K562 (cell line): ENCODE measurements around the gene PNPLA7. TPM values are rescaled to one million over a fixed set of nuclear protein-coding genes. Genes with fewer than 3 reads are reported as not detected.
A peak's percentile ranks its signal among the peaks of the same experiment; 100 is the strongest.

Experiments used
- ARID3A ChIP-seq: IDR thresholded peaks from 2 replicates; pipeline ENCODE4 v1.6.1; 2012; ENCODE audit warnings: low read depth, low read length, improper control_type of control experiment, borderline replicate concordance
- GMEB1 ChIP-seq: fragments of 250-450 bp; sonication (Bioruptor Pico); IDR thresholded peaks from 2 replicates; pipeline ENCODE4 v1.4.0; 2020; ENCODE audit warnings: mild to moderate bottlenecking
- SIN3B ChIP-seq: fragments of 450-650 bp; IDR thresholded peaks from 2 replicates; pipeline ENCODE4 v1.6.1; 2017; ENCODE audit warnings: low read depth, mild to moderate bottlenecking, moderate library complexity
- TEAD2 ChIP-seq: fragments of 450-650 bp; IDR thresholded peaks from 2 replicates; pipeline ENCODE4 v1.6.1; 2016; ENCODE audit warnings: missing genetic modification characterization, control low read depth, missing compliant biosample characterization
- ZNF12 ChIP-seq: sonication (generic); formaldehyde crosslinking; IDR thresholded peaks from 2 replicates; pipeline ENCODE4 v1.4.0; 2020; ENCODE audit warnings: mild to moderate bottlenecking, missing genetic modification reagents
- ZNF436 ChIP-seq: fragments of 250-450, 450-650 bp; sonication (Bioruptor Pico); formaldehyde crosslinking; IDR thresholded peaks from 2 replicates; pipeline ENCODE4 v1.7.0; 2020; ENCODE audit warnings: mild to moderate bottlenecking
- ZNF609 ChIP-seq: sonication (generic); formaldehyde crosslinking; IDR thresholded peaks from 2 replicates; pipeline ENCODE4 v1.8.1; 2023; ENCODE audit warnings: missing genetic modification reagents, mild to moderate bottlenecking, borderline replicate concordance
- polyA plus RNA-seq, 8 experiments: library from polyadenylated mRNA; depleted of rRNA in 4 of 8; stranded (reverse) in 5 of 8; unstranded in 3 of 8; fragments of >200 nt; fragmentation: Nextera tagmentation in 2 of 8; fragmentation: Illumina TruSeq in 1 of 8; extraction: Ambion mirVana in 2 of 8; extraction: Trizol in 1 of 8; gene quantifications; 2 replicates each; pipeline versions ENCODE4 v1.2.1 to v1.2.3, GENCODE V29; 2011 to 2014; ENCODE audit warnings: inconsistent platforms in 1 of 8, missing spikeins in 1 of 8
- total RNA-seq, 7 experiments: library from RNA; depleted of rRNA in 6 of 7; stranded (reverse); fragments of >200 nt in 6 of 7; fragmentation: Illumina TruSeq in 2 of 7; extraction: Trizol in 2 of 7; gene quantifications; 2 replicates each; pipeline versions ENCODE4 v1.2.1 to v1.2.3, GENCODE V29; 2011 to 2021; ENCODE audit warnings: low replicate concordance in 1 of 7
- TF ChIP-seq, protein P1 (sequence below), 3 experiments: fragments of 200-800 bp in 1 of 3; fragments of 250-450 bp in 1 of 3; fragments of 450-650 bp in 1 of 3; sonication (Bioruptor Pico) in 1 of 3; sonication (Bioruptor generic) in 1 of 3; formaldehyde crosslinking in 1 of 3; IDR thresholded peaks; 2 replicates each; pipeline versions ENCODE4 v1.6.1 to v1.8.0; 2016 to 2022; ENCODE audit warnings: mild to moderate bottlenecking in 2 of 3, missing genetic modification characterization in 2 of 3, missing compliant biosample characterization in 1 of 3, moderate library complexity in 1 of 3
- TF ChIP-seq, protein P2 (sequence below): IDR thresholded peaks from 2 replicates; pipeline ENCODE4 v1.6.1; 2016; ENCODE audit warnings: missing genetic modification characterization, missing compliant biosample characterization

PNPLA7 gene
- total and polyA plus RNA-seq, 9 of the 15 experiments (the other 6 are each of a cell fraction or from before 2014, with no cell fraction given), result 0.01 to 0.85 (median 0.19) TPM; not detected in 1

DNA sequence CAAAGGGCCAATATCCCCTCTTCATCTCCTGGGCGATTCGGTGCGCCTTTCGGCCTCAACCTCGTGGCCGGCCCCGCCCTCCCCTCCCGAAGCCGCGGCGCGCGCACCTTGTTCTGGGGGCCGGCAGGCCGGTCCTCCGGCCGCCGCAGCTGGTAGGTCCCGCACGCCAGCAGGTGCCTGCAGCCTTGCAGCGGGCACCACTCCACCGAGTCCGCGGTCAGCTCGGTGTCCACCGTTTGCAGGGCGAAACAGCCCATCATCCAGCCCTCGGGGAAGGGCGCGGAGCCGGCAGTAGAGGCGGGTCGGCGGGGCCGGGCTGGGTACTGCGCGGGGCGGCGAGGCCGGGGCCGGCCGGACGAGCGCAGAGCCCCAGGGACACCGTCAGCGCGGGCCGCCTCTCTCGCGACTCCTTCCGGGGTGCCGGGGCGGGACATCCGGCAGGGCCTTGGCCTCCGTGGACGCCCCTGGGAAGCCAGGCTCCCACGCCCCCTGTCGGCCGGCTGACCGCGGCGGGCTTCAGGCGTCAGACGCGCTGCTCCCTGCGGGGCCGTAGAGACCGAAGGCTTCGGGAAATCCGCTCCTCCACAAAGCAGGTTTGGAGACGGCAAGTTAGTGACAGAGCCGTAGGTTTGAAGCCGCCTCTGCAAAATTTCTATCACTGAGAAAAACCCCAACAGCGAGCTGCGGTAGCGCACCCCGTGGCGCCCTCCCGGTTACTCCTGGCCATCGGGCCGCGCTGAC lies 28.5 kb upstream of the PNPLA7 start, which contains the start of gene DPH7 (continued):
- TF ChIP-seq, protein P1, sequence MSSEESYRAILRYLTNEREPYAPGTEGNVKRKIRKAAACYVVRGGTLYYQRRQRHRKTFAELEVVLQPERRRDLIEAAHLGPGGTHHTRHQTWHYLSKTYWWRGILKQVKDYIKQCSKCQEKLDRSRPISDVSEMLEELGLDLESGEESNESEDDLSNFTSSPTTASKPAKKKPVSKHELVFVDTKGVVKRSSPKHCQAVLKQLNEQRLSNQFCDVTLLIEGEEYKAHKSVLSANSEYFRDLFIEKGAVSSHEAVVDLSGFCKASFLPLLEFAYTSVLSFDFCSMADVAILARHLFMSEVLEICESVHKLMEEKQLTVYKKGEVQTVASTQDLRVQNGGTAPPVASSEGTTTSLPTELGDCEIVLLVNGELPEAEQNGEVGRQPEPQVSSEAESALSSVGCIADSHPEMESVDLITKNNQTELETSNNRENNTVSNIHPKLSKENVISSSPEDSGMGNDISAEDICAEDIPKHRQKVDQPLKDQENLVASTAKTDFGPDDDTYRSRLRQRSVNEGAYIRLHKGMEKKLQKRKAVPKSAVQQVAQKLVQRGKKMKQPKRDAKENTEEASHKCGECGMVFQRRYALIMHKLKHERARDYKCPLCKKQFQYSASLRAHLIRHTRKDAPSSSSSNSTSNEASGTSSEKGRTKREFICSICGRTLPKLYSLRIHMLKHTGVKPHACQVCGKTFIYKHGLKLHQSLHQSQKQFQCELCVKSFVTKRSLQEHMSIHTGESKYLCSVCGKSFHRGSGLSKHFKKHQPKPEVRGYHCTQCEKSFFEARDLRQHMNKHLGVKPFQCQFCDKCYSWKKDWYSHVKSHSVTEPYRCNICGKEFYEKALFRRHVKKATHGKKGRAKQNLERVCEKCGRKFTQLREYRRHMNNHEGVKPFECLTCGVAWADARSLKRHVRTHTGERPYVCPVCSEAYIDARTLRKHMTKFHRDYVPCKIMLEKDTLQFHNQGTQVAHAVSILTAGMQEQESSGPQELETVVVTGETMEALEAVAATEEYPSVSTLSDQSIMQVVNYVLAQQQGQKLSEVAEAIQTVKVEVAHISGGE (CRISPR knock-in tag; IDR thresholded peaks at IDR 0.05), result peak; percentile 91 to 98 (median 97)
- TF ChIP-seq GMEB1 (CRISPR knock-in tag) (peak; percentile 70; the same call in 1 of the 2 replicates), ZNF436 (no peak), TEAD2 (no peak), ZNF609 (CRISPR knock-in tag) (no peak), SIN3B (peak; percentile 93), ARID3A (no peak), ZNF12 (CRISPR knock-in tag) (no peak)
- TF ChIP-seq, protein P2, sequence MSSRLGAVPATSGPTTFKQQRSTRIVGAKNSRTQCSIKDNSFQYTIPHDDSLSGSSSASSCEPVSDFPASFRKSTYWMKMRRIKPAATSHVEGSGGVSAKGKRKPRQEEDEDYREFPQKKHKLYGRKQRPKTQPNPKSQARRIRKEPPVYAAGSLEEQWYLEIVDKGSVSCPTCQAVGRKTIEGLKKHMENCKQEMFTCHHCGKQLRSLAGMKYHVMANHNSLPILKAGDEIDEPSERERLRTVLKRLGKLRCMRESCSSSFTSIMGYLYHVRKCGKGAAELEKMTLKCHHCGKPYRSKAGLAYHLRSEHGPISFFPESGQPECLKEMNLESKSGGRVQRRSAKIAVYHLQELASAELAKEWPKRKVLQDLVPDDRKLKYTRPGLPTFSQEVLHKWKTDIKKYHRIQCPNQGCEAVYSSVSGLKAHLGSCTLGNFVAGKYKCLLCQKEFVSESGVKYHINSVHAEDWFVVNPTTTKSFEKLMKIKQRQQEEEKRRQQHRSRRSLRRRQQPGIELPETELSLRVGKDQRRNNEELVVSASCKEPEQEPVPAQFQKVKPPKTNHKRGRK, result no peak
